Brain microvascular endothelial cell (primary cell): Measurements from ENCODE around the gene TCF4.

Experiments
- DNase-seq: peaks from one replicate; pipeline ENCODE4 v3.0.0-alpha.2; 2020
- H3K27ac ChIP-seq: fragments of 250-450 bp; sonication (Bioruptor Pico); 2 replicates; pipeline ENCODE4 v1.5.1; 2020; ENCODE audit warnings: mild to moderate bottlenecking, moderate library complexity
- H3K27me3 ChIP-seq: fragments of 250-450 bp; sonication (Bioruptor Pico); replicated peaks from 2 replicates; pipeline ENCODE4 v1.5.1; 2020; ENCODE audit warnings: mild to moderate bottlenecking
- H3K36me3 ChIP-seq: fragments of 250-450 bp; sonication (Bioruptor Pico); replicated peaks from 2 replicates; pipeline ENCODE4 v1.5.1; 2020; ENCODE audit warnings: mild to moderate bottlenecking
- H3K4me3 ChIP-seq: 2 replicates; pipeline ENCODE4 v1.5.1; 2011; ENCODE audit warnings: low read depth, mild to moderate bottlenecking, control low read depth, low read length, moderate library complexity
- CTCF ChIP-seq: IDR thresholded peaks from 2 replicates; pipeline ENCODE4 v1.5.1; 2011; ENCODE audit warnings: low read depth, mild to moderate bottlenecking, moderate library complexity, low read length, control low read depth, inconsistent platforms; ENCODE audit errors: missing control alignments
- in situ Hi-C: cut with HindIII; loops from 2 replicates; pipeline ENCODE4 v1.10.0; 2017; ENCODE audit warnings: low sequenced_read_pairs, low pct_ligation_motif_present

TCF4 gene

GRCh38 chr18:55589625-55590291 is 1.8 kb upstream of the TCF4 start:
- Histone ChIP-seq H3K36me3 (no peaks in the 10 kb centered on the region), H3K4me3 (peak overlapping the region; percentile 59), H3K27ac (peak overlapping the region; percentile 78), H3K27me3 (no peaks in the 10 kb centered on the region)
- no peak for TF ChIP-seq CTCF
- peak; percentile 97 for DNase-seq
- in situ Hi-C loops = no loop called here

- no peak for TF ChIP-seq CTCF
- peak overlapping the region; percentile 59 for H3K4me3 ChIP-seq
- H3K27ac ChIP-seq = peak overlapping the region; percentile 78
- no peaks in the 10 kb centered on the region for H3K36me3 ChIP-seq
- H3K27me3 ChIP-seq = no peaks in the 10 kb centered on the region
- no peak for DNase-seq
- in situ Hi-C loops = no loop called here
Measured at GRCh38 chr18:55588870-55589595, 1.0 kb upstream of the TCF4 start.

GRCh38 chr18:55587418-55588110 is 428 bp downstream of the TCF4 start:
- no peaks in the 10 kb centered on the region for H3K36me3 ChIP-seq
- H3K4me3 ChIP-seq = peak overlapping the region; percentile 59
- TF ChIP-seq CTCF = no peak
- peak; percentile 14 for DNase-seq
- no peaks in the 10 kb centered on the region for H3K27me3 ChIP-seq
- H3K27ac ChIP-seq = peak overlapping the region; percentile 78
- in situ Hi-C loops = no loop called here

GRCh38 chr18:55585920-55586561 is 2.0 kb downstream of the TCF4 start:
- no peaks in the 10 kb centered on the region for H3K36me3 ChIP-seq
- H3K27me3 ChIP-seq = no peaks in the 10 kb centered on the region
- H3K4me3 ChIP-seq = peak overlapping the region; percentile 59
- in situ Hi-C loops = no loop called here
- no peak overlapping the region for H3K27ac ChIP-seq
- DNase-seq = no peak
- no peak for TF ChIP-seq CTCF

GRCh38 chr18:55585065-55585919 is 2.7 kb downstream of the TCF4 start:
- in situ Hi-C loops = no loop called here
- Histone ChIP-seq H3K4me3 (peak overlapping the region; percentile 59), H3K27ac (no peak overlapping the region), H3K27me3 (no peaks in the 10 kb centered on the region), H3K36me3 (no peaks in the 10 kb centered on the region)
- no peak for TF ChIP-seq CTCF
- no peak for DNase-seq
